HEK293 (cell line): ENCODE measurements around the gene EFEMP2.

Experiments used
- BCL11A ChIP-seq: fragments of 450-650 bp; formaldehyde crosslinking; IDR thresholded peaks from 2 replicates; pipeline ENCODE4 v1.5.1; 2016; ENCODE audit warnings: low read depth, missing biosample characterization, missing genetic modification characterization
- EGR2 ChIP-seq: fragments of 450-650 bp; formaldehyde crosslinking; IDR thresholded peaks from 2 replicates; pipeline ENCODE4 v1.5.1; 2016; ENCODE audit warnings: low read depth, missing biosample characterization, missing genetic modification characterization
- GLIS1 ChIP-seq: fragments of 450-650 bp; formaldehyde crosslinking; IDR thresholded peaks from 2 replicates; pipeline ENCODE4 v1.5.1; 2016; ENCODE audit warnings: missing biosample characterization, missing genetic modification characterization
- HIC1 ChIP-seq: fragments of 450-650 bp; formaldehyde crosslinking; IDR thresholded peaks from 2 replicates; pipeline ENCODE4 v1.5.1; 2016; ENCODE audit warnings: missing biosample characterization, missing genetic modification characterization
- HOXA7 ChIP-seq: sonication (generic); formaldehyde crosslinking; IDR thresholded peaks from 2 replicates; pipeline ENCODE4 v1.8.1; 2022; ENCODE audit warnings: missing genetic modification reagents, borderline replicate concordance
- KLF1 ChIP-seq: fragments of 450-650 bp; formaldehyde crosslinking; IDR thresholded peaks from 2 replicates; pipeline ENCODE4 v1.5.1; 2016; ENCODE audit warnings: missing biosample characterization, missing genetic modification characterization
- KLF16 ChIP-seq: fragments of 450-650 bp; formaldehyde crosslinking; IDR thresholded peaks from 2 replicates; pipeline ENCODE4 v1.5.1; 2017; ENCODE audit warnings: missing biosample characterization, missing genetic modification characterization
- KLF9 ChIP-seq: fragments of 450-650 bp; formaldehyde crosslinking; IDR thresholded peaks from 2 replicates; pipeline ENCODE4 v1.5.1; 2016; ENCODE audit warnings: missing biosample characterization, missing genetic modification characterization, low read depth
- PRDM10 ChIP-seq: fragments of 450-650 bp; formaldehyde crosslinking; IDR thresholded peaks from 2 replicates; pipeline ENCODE4 v1.5.1; 2016; ENCODE audit warnings: missing biosample characterization, missing genetic modification characterization
- SP3 ChIP-seq: fragments of 450-650 bp; formaldehyde crosslinking; IDR thresholded peaks from 2 replicates; pipeline ENCODE4 v1.5.1; 2016; ENCODE audit warnings: missing biosample characterization, missing genetic modification characterization
- SP7 ChIP-seq: fragments of 450-650 bp; formaldehyde crosslinking; IDR thresholded peaks from 2 replicates; pipeline ENCODE4 v1.5.1; 2016; ENCODE audit warnings: missing biosample characterization, missing genetic modification characterization
- ZBTB48 ChIP-seq: fragments of 450-650 bp; formaldehyde crosslinking; IDR thresholded peaks from 2 replicates; pipeline ENCODE4 v1.5.1; 2016; ENCODE audit warnings: missing biosample characterization, missing genetic modification characterization
- ZFP69B ChIP-seq: fragments of 450-650 bp; formaldehyde crosslinking; IDR thresholded peaks from 2 replicates; pipeline ENCODE4 v1.5.1; 2016; ENCODE audit warnings: missing biosample characterization, missing genetic modification characterization
- ZIC2 ChIP-seq: fragments of 450-650 bp; formaldehyde crosslinking; IDR thresholded peaks from 2 replicates; pipeline ENCODE4 v1.5.1; 2016; ENCODE audit warnings: missing biosample characterization, missing genetic modification characterization
- ZNF10 ChIP-seq: fragments of 450-650 bp; formaldehyde crosslinking; IDR thresholded peaks from 2 replicates; pipeline ENCODE4 v1.5.1; 2017; ENCODE audit warnings: missing biosample characterization, missing genetic modification characterization
- ZNF133 ChIP-seq: fragments of 450-650 bp; formaldehyde crosslinking; IDR thresholded peaks from 2 replicates; pipeline ENCODE4 v1.5.1; 2016; ENCODE audit warnings: missing biosample characterization, missing genetic modification characterization
- ZNF211 ChIP-seq: fragments of 450-650 bp; formaldehyde crosslinking; IDR thresholded peaks from 2 replicates; pipeline ENCODE4 v1.5.1; 2016; ENCODE audit warnings: low read depth, missing biosample characterization, missing genetic modification characterization
- ZNF280D ChIP-seq: fragments of 450-650 bp; formaldehyde crosslinking; IDR thresholded peaks from 2 replicates; pipeline ENCODE4 v1.5.1; 2016; ENCODE audit warnings: missing biosample characterization, missing genetic modification characterization
- ZNF558 ChIP-seq: fragments of 450-650 bp; formaldehyde crosslinking; IDR thresholded peaks from 2 replicates; pipeline ENCODE4 v1.5.1; 2016; ENCODE audit warnings: missing biosample characterization, missing genetic modification characterization
- ZNF561 ChIP-seq: fragments of 450-650 bp; IDR thresholded peaks from 2 replicates; pipeline ENCODE4 v1.5.1; 2018; ENCODE audit warnings: missing biosample characterization, missing genetic modification characterization, borderline replicate concordance
- ZNF621 ChIP-seq: fragments of 450-650 bp; formaldehyde crosslinking; IDR thresholded peaks from 2 replicates; pipeline ENCODE4 v1.5.1; 2017; ENCODE audit warnings: missing biosample characterization, missing genetic modification characterization
- ZSCAN18 ChIP-seq: fragments of 450-650 bp; formaldehyde crosslinking; IDR thresholded peaks from 2 replicates; pipeline ENCODE4 v1.5.1; 2016; ENCODE audit warnings: missing biosample characterization, missing genetic modification characterization
- TF ChIP-seq, protein P1 (sequence below): fragments of 450-650 bp; formaldehyde crosslinking; conservative IDR thresholded peaks from 2 replicates; pipeline ENCODE4 v1.5.1; 2016; ENCODE audit warnings: low read depth, missing biosample characterization, missing genetic modification characterization
- TF ChIP-seq, protein P2 (sequence below): fragments of 450-650 bp; formaldehyde crosslinking; optimal IDR thresholded peaks from 2 replicates; pipeline ENCODE3; 2016; ENCODE audit warnings: missing biosample characterization, mild to moderate bottlenecking, missing genetic modification characterization

The EFEMP2 gene

GRCh38 chr11:65873318-65874156 is 937 bp upstream of the EFEMP2 start (continued):
- TF ChIP-seq, protein P1, sequence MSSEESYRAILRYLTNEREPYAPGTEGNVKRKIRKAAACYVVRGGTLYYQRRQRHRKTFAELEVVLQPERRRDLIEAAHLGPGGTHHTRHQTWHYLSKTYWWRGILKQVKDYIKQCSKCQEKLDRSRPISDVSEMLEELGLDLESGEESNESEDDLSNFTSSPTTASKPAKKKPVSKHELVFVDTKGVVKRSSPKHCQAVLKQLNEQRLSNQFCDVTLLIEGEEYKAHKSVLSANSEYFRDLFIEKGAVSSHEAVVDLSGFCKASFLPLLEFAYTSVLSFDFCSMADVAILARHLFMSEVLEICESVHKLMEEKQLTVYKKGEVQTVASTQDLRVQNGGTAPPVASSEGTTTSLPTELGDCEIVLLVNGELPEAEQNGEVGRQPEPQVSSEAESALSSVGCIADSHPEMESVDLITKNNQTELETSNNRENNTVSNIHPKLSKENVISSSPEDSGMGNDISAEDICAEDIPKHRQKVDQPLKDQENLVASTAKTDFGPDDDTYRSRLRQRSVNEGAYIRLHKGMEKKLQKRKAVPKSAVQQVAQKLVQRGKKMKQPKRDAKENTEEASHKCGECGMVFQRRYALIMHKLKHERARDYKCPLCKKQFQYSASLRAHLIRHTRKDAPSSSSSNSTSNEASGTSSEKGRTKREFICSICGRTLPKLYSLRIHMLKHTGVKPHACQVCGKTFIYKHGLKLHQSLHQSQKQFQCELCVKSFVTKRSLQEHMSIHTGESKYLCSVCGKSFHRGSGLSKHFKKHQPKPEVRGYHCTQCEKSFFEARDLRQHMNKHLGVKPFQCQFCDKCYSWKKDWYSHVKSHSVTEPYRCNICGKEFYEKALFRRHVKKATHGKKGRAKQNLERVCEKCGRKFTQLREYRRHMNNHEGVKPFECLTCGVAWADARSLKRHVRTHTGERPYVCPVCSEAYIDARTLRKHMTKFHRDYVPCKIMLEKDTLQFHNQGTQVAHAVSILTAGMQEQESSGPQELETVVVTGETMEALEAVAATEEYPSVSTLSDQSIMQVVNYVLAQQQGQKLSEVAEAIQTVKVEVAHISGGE (tag by site-specific recombination) = 0 out of 2 replicates have a peak, but pooled peaks have one; percentile 13
- TF ChIP-seq ZNF280D (no peak), ZBTB48 (tag by site-specific recombination) (peak; percentile 89), HIC1 (tag by site-specific recombination) (peak; percentile 86), KLF9 (tag by site-specific recombination) (peak; percentile 92), BCL11A (peak; percentile 21; the same call in 1 of the 2 replicates), HOXA7 (CRISPR knock-in tag) (no peak), SP3 (tag by site-specific recombination) (peak; percentile 98), SP7 (peak; percentile 60), ZSCAN18 (no peak), ZIC2 (tag by site-specific recombination) (peak; percentile 92), ZFP69B (tag by site-specific recombination) (peak; percentile 97), ZNF211 (no peak), GLIS1 (tag by site-specific recombination) (peak; percentile 76), ZNF558 (tag by site-specific recombination) (no peak), KLF1 (tag by site-specific recombination) (peak; percentile 99), ZNF10 (tag by site-specific recombination) (peak; percentile 87), ZNF621 (no peak), EGR2 (tag by site-specific recombination) (peak; percentile 80), ZNF133 (tag by site-specific recombination) (no peak), ZNF561 (tag by site-specific recombination) (0 out of 2 replicates have a peak, but pooled peaks have one; percentile 67), KLF16 (tag by site-specific recombination) (peak; percentile 64; the same call in 1 of the 2 replicates), PRDM10 (tag by site-specific recombination) (0 out of 2 replicates have a peak, but pooled peaks have one; percentile 12)
- TF ChIP-seq, protein P2, sequence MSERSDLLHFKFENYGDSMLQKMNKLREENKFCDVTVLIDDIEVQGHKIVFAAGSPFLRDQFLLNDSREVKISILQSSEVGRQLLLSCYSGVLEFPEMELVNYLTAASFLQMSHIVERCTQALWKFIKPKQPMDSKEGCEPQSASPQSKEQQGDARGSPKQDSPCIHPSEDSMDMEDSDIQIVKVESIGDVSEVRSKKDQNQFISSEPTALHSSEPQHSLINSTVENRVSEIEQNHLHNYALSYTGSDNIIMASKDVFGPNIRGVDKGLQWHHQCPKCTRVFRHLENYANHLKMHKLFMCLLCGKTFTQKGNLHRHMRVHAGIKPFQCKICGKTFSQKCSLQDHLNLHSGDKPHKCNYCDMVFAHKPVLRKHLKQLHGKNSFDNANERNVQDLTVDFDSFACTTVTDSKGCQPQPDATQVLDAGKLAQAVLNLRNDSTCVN (tag by site-specific recombination) = peak; percentile 57
